PC-9 (cell line): ENCODE measurements around the gene CNNM4. TPM values are rescaled to one million over a fixed set of nuclear protein-coding genes. Genes with fewer than 3 reads are reported as not detected.

Source experiments
- BruUV-seq: library from RNA; stranded (reverse); fragments of 400-500 nt; replicated peaks from 2 replicates; lab custom pipeline; 2021; lab: Mats Ljungman, UMichigan
- CTCF ChIA-PET: fragments of 300-600 bp; sonication (Branson Sonifier 250); formaldehyde crosslinking; loops from one replicate; lab custom pipeline; 2022; ENCODE audit warnings: antibody characterized with exemption; lab: Charles Lee
- POLR2A ChIA-PET: fragments of 300-600 bp; sonication (Branson Sonifier 250); formaldehyde crosslinking; loops from one replicate; lab custom pipeline; 2022; ENCODE audit warnings: antibody characterized with exemption; ENCODE audit not compliant: unreplicated experiment; lab: Charles Lee
- DNase-seq, 2 experiments: peaks; one replicate each; pipeline versions ENCODE4 v3.0.0 to v3.0.0-alpha.2; 2015 to 2022; ENCODE audit warnings: mixed read lengths in 1 of 2
- H2AFZ ChIP-seq: fragments of 200-600 bp; sonication (generic); 2 replicates; pipeline ENCODE4 v1.8.1; 2017; ENCODE audit warnings: antibody characterized with exemption
- H3F3A ChIP-seq: fragments of 200-600 bp; sonication (generic); 2 replicates; pipeline ENCODE4 v1.8.1; 2017; ENCODE audit warnings: antibody characterized with exemption, mild to moderate bottlenecking, low read depth; ENCODE audit not compliant: insufficient read depth
- H3K27ac ChIP-seq: fragments of 200-600 bp; sonication (generic); 2 replicates; pipeline ENCODE4 v1.6.1; 2016; ENCODE audit warnings: mixed run types
- H3K27me3 ChIP-seq: fragments of 200-600 bp; sonication (generic); 2 replicates; pipeline ENCODE4 v1.6.1; 2016; ENCODE audit warnings: low read depth, mixed run types; ENCODE audit not compliant: insufficient read depth
- H3K36me3 ChIP-seq: fragments of 200-600 bp; sonication (generic); 2 replicates; pipeline ENCODE4 v1.6.1; 2016; ENCODE audit warnings: low read depth, mixed run types
- H3K4me1 ChIP-seq: fragments of 200-600 bp; sonication (generic); replicated peaks from 2 replicates; pipeline ENCODE4 v1.6.1; 2016; ENCODE audit warnings: mixed run types; ENCODE audit not compliant: insufficient read depth
- H3K4me2 ChIP-seq: fragments of 200-600 bp; sonication (generic); 2 replicates; pipeline ENCODE4 v1.6.1; 2017; ENCODE audit warnings: mixed run types
- H3K4me3 ChIP-seq: fragments of 200-600 bp; sonication (generic); 2 replicates; pipeline ENCODE4 v1.6.1; 2016; ENCODE audit warnings: mixed run types
- H3K79me2 ChIP-seq: fragments of 200-600 bp; sonication (generic); 2 replicates; pipeline ENCODE4 v1.6.1; 2017; ENCODE audit warnings: low read depth, mixed run types
- H3K9me2 ChIP-seq: fragments of 200-600 bp; sonication (generic); 2 replicates; pipeline ENCODE4 v1.8.1; 2017; ENCODE audit warnings: mild to moderate bottlenecking; ENCODE audit not compliant: insufficient read depth
- H3K9me3 ChIP-seq: fragments of 200-600 bp; sonication (generic); 2 replicates; pipeline ENCODE4 v1.8.1; 2016; ENCODE audit warnings: low read depth; ENCODE audit not compliant: insufficient read depth
- H4K20me1 ChIP-seq: fragments of 200-600 bp; sonication (generic); 2 replicates; pipeline ENCODE4 v1.8.1; 2017; ENCODE audit not compliant: insufficient read depth
- CTCF ChIP-seq: fragments of 200-600 bp; sonication (generic); conservative IDR thresholded peaks from 2 replicates; pipeline ENCODE4 v1.6.1; 2017; ENCODE audit warnings: mixed run types, antibody characterized with exemption, mild to moderate bottlenecking, moderate library complexity
- EZH2 ChIP-seq: fragments of 200-600 bp; sonication (generic); IDR thresholded peaks from 2 replicates; pipeline ENCODE4 v1.8.0; 2017; ENCODE audit warnings: antibody characterized with exemption, low read depth
- intact Hi-C: fragments of 100-400 bp; cut with micrococcal nuclease; formaldehyde crosslinking; loops from one replicate; pipeline ENCODE4 v1.10.0; 2022; ENCODE audit not compliant: unreplicated experiment
- total RNA-seq: library from RNA; stranded (reverse); gene quantifications from 2 replicates; pipeline ENCODE4 v1.2.3, GENCODE V29; 2021

The CNNM4 gene
- total RNA-seq, 1 experiment from 2014 or later, result 31.4 TPM

GRCh38 chr2:96859099-96859649, 98.5 kb downstream of the CNNM4 start:
- no peaks in the 10 kb centered on the region for H3K9me3 ChIP-seq
- no peaks in the 10 kb centered on the region for H3K27me3 ChIP-seq
- peaks cover 22% of the 10 kb centered on the region; the same call in 1 of the 2 replicates for H3K36me3 ChIP-seq
- ChIA-PET CTCF (interaction anchor here (1.8 to 2.0 kb wide), 3 partner anchors 9 to 92 kb away, joined by 7 to 36 read pairs (median 14); no protein-coding TSS in a partner anchor), POLR2A (interaction anchor here (1.0 kb wide), 1 partner anchor 10 kb away, joined by 4 read pairs; no protein-coding TSS in a partner anchor)
- H2AFZ ChIP-seq, result no peak overlapping the region
- H3K4me3 ChIP-seq, result no peak overlapping the region; the same call in 1 of the 2 replicates
- H3K79me2 ChIP-seq, result peaks cover 20% of the 10 kb centered on the region; the same call in 1 of the 2 replicates
- DNase-seq, result no peak
- H3F3A ChIP-seq, result peaks cover 15% of the 10 kb centered on the region; the same call in 1 of the 2 replicates
- intact Hi-C loops, result loop anchor here (2.0 to 5.0 kb wide), 2 partner anchors 26 to 38 kb away; no protein-coding TSS in a partner anchor
- no peaks in the 10 kb centered on the region for H3K9me2 ChIP-seq
- TF ChIP-seq CTCF (no peak), EZH2 (no peak)
- no TSS peak for BruUV-seq
- peak overlapping the region; percentile 85; the same call in 1 of the 2 replicates for H3K4me2 ChIP-seq
- H4K20me1 ChIP-seq, result peaks cover 4% of the 10 kb centered on the region; the same call in 1 of the 2 replicates
- peaks cover 10% of the 10 kb centered on the region for H3K4me1 ChIP-seq
- no peak overlapping the region for H3K27ac ChIP-seq

GRCh38 chr2:96859681-96860064, 99.0 kb downstream of the CNNM4 start:
- H3K4me3 ChIP-seq, result no peak overlapping the region
- CTCF ChIA-PET, result no interaction called here
- no peak for TF ChIP-seq CTCF
- TF ChIP-seq EZH2, result no peak
- no peak for DNase-seq
- intact Hi-C loops, result loop anchor here (2.0 to 5.0 kb wide), 2 partner anchors 27 to 38 kb away; no protein-coding TSS in a partner anchor
- POLR2A ChIA-PET, result no interaction called here
- no peaks in the 10 kb centered on the region for H3K9me2 ChIP-seq
- H3K79me2 ChIP-seq, result peaks cover 20% of the 10 kb centered on the region; the same call in 1 of the 2 replicates
- no peaks in the 10 kb centered on the region for H3K9me3 ChIP-seq
- H2AFZ ChIP-seq, result no peak overlapping the region
- H3K36me3 ChIP-seq, result peaks cover 27% of the 10 kb centered on the region; the same call in 1 of the 2 replicates
- no TSS peak for BruUV-seq
- peaks cover 10% of the 10 kb centered on the region for H3K4me1 ChIP-seq
- H3K27ac ChIP-seq, result no peak overlapping the region
- H3K27me3 ChIP-seq, result no peaks in the 10 kb centered on the region
- peaks cover 4% of the 10 kb centered on the region; the same call in 1 of the 2 replicates for H4K20me1 ChIP-seq
- H3K4me2 ChIP-seq, result no peak overlapping the region
- H3F3A ChIP-seq, result peaks cover 15% of the 10 kb centered on the region; the same call in 1 of the 2 replicates

- Histone ChIP-seq H3K4me2 (no peak overlapping the region), H3K4me3 (no peak overlapping the region), H4K20me1 (peaks cover 4% of the 10 kb centered on the region; the same call in 1 of the 2 replicates), H3K36me3 (peaks cover 33% of the 10 kb centered on the region), H3K27ac (no peak overlapping the region), H3F3A (peaks cover 15% of the 10 kb centered on the region; the same call in 1 of the 2 replicates), H3K9me3 (no peaks in the 10 kb centered on the region), H3K79me2 (peaks cover 22% of the 10 kb centered on the region), H3K9me2 (no peaks in the 10 kb centered on the region), H2AFZ (no peak overlapping the region), H3K4me1 (peaks cover 10% of the 10 kb centered on the region), H3K27me3 (no peaks in the 10 kb centered on the region)
- ChIA-PET CTCF (no interaction called here), POLR2A (interaction anchor here (0.6 kb wide), 1 partner anchor 613 kb away, joined by 4 read pairs; no protein-coding TSS in a partner anchor)
- no peak for TF ChIP-seq CTCF
- TF ChIP-seq EZH2, result no peak
- DNase-seq, result no peak
- intact Hi-C loops, result no loop called here
- no TSS peak for BruUV-seq
These were observed 99.6 kb downstream of the CNNM4 start for GRCh38 chr2:96860065-96861029.
